Measurements from ENCODE around the gene ERBB3.

ERBB3 gene

GRCh38 chr12:56080556-56081138 is 682 bp downstream of the ERBB3 start:
- DNase-seq, result no peak

GRCh38 chr12:56081393-56082347 is 1.7 kb downstream of the ERBB3 start:
- DNase-seq, result no peak

- no peak for DNase-seq
These were observed 2.4 kb downstream of the ERBB3 start for GRCh38 chr12:56082382-56082781.

- no peak for DNase-seq
These were observed 3.0 kb downstream of the ERBB3 start for GRCh38 chr12:56082967-56083366.

GRCh38 chr12:56084958-56085543 is 5.1 kb downstream of the ERBB3 start:
- peak; percentile 33 for DNase-seq

GRCh38 chr12:56086096-56086495 is 6.1 kb downstream of the ERBB3 start:
- no peak for DNase-seq

GRCh38 chr12:56086608-56087007 is 6.6 kb downstream of the ERBB3 start:
- DNase-seq, result no peak

GRCh38 chr12:56087220-56087619 is 7.3 kb downstream of the ERBB3 start:
- DNase-seq, result no peak

GRCh38 chr12:56097738-56098137 is 17.8 kb downstream of the ERBB3 start:
- DNase-seq, result no peak

- DNase-seq, result no peak
These were observed 18.6 kb downstream of the ERBB3 start for GRCh38 chr12:56098592-56098991.

GRCh38 chr12:56099787-56100186 is 19.8 kb downstream of the ERBB3 start:
- no peak for DNase-seq

- no peak for DNase-seq
These were observed 21.1 kb downstream of the ERBB3 start for GRCh38 chr12:56101045-56101444.

GRCh38 chr12:56102683-56103065 is 22.7 kb downstream of the ERBB3 start:
- DNase-seq, result no peak

- DNase-seq, result no peak
These were observed 23.2 kb downstream of the ERBB3 start for GRCh38 chr12:56103066-56103711.

- no peak for DNase-seq
These were observed 23.8 kb downstream of the ERBB3 start for GRCh38 chr12:56103823-56104108.

- DNase-seq, result peak; percentile 100
These were observed 24.3 kb downstream of the ERBB3 start, which contains the start of gene PA2G4 for GRCh38 chr12:56104109-56104814. PA2G4 (plus strand) TSS chr12:56104559; CDS start chr12:56104738, 179 bp downstream.

- peak; percentile 32 for DNase-seq
These were observed 25.0 kb downstream of the ERBB3 start for GRCh38 chr12:56104815-56105608.

GRCh38 chr12:56105609-56105902 is 25.6 kb downstream of the ERBB3 start:
- DNase-seq, result no peak

- DNase-seq, result no peak
These were observed 27.3 kb downstream of the ERBB3 start for GRCh38 chr12:56107242-56107641.

- DNase-seq, result no peak
These were observed 30.6 kb downstream of the ERBB3 start for GRCh38 chr12:56110571-56110970.

- no peak for DNase-seq
These were observed 34.1 kb downstream of the ERBB3 start for GRCh38 chr12:56114084-56114483.

GRCh38 chr12:56115329-56115728 is 35.4 kb downstream of the ERBB3 start:
- peak; percentile 48 for DNase-seq

Data from EL (cell line).